GM18861 (cell line): Measurements from ENCODE around the gene ARGLU1.

Experiments
- ATAC-seq: cut with Tn5 transposase; IDR thresholded peaks from one replicate; pipeline ENCODE4 v1.9.1; 2021; ENCODE audit not compliant: unreplicated experiment

Gene ARGLU1

DNA sequence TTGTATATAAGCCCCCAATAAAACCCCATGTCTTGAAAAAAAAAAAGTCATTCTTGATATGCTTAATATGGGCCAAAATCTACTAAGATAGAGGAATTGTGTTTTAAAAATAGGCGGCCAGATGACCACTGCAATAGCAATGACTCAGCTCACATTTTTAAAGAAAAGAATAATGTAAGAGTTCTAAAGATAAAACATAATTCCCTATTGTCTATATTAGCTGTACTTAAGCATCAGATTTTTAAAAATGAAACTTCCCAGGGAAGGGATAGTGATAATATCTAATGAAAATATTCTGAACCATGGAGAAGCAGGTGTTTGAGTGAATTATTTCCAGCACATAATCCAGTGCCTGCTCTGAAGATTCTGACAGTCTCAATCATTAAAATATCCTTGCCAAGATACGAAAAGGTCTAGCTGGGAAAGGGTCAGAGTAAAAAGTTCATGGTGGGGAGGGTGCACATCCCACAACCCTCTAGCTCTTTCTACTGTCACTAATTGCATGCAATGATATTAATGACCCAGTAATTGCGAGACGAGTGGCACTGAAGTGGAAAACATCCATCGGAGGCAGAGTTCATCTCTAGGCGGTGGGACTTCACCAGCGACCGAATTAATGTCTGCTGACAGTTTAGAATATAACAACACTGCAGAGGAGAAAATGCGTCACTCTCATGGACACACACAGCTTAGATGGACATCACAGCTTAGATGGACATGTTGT is 64.0 kb downstream of the ARGLU1 start:
- ATAC-seq = no peak

DNA sequence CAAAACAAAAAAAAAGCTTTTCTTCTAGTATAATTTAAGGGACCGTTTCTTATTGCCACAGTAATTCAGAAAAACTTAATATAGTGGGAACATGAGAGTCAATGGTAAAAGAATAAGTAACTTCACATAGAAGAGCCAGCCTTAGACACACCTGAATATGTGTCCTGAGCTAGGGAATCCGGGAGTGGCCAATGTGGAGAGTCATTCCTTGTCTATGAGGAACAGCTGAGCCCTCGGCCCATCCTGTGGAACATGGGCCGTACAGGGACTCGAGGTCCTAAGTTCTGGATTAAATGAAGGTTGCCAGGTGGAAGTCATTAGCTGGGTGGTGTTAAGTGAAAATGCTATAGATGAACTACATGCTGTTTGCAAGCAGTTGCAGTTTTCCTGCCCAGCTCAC is 64.7 kb downstream of the ARGLU1 start:
- no peak for ATAC-seq

DNA sequence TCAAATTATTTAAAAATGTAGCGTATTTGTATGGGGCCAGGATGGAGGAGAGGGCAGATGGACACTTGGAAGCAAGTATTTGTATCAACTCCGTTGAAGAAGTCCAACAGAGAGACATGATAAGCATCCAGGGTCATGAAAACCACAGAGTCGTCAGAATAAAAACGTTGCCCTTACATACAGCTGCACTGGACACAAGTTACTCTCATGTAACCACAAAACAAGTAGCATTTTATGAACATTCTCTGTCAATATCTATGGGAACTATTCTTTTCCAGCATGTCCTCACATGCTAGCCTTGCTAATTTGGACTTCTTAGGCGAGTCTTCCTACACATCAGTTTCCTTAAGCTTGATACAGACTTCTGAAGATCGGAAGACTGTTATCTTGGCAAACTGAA is 67.5 kb downstream of the ARGLU1 start:
- ATAC-seq = no peak

DNA sequence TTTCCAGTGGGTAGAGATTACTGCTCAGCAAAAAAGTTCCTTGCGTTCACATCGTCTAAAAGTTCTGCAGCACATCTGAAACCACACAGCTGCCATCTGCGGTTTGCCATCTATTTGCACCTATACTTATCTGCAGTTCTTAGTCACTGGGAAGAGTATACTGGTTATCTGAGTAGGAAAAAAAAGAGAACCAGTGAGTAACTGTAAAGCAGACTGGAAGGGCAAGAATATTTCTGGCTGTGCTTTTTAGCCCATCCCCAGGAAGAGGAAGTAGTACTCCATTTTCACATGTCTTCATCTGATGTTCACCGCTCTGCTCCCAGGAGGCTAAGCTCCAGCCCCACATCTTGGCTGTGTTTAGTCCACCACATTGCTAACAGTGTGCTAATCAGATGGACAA is 68.0 kb downstream of the ARGLU1 start:
- peak; percentile 46 for ATAC-seq

DNA sequence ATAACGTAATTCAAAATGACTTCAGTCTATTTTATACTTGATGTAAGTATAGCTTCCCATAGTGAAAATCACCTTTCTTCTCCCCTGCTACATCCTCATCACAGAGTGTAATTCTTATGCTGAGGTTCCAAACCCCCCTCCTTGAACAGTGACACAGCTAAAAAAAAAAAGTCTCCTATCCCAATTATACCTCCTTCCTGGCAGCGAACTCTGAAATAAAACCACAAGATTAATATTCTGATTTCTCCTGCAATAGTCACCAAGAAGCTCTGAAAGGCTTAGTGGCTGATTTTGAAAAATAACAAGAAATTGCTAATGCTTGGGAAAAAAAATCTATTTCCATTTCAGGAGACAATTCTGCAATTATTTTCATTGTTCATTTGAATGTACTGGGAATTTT is 68.8 kb downstream of the ARGLU1 start:
- no peak for ATAC-seq

DNA sequence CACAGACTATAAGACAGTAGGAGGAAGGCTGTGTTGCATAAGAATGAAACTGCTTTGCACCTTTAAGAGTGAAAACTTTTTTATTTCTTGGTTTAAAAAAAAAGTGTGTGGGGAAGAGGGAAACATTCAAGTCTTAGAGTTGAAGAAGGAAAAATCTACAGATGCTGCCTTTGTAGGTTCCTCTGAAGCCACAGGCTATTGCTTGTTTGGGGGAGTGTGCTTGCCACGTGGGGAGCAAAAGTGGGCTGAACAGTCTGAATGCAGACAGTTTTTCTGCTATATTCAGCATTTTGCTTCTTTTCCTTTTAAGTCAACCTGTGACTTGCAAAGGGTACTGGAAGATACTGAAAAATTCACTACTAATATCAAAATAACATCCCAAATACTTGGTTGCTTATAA is 69.4 kb downstream of the ARGLU1 start:
- no peak for ATAC-seq

DNA sequence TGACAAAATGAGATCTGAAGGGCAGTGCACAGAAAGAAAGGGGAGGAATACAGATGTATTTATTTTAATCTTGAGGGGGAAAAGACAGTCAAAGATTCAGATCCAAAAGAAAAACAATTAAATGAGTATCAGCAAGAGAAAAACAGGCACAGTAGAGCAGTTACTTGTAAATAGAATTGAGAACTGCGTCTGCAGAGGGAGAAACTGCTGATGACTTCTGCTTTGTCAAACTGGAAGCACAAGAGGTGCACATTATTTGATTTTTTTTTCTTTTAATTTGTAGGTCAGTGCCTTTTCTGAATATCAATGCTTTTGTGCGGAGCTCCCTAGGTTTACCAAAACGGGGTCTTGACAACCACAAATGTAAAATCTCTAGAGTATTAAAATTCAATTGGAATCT is 69.8 kb downstream of the ARGLU1 start:
- ATAC-seq = no peak

DNA sequence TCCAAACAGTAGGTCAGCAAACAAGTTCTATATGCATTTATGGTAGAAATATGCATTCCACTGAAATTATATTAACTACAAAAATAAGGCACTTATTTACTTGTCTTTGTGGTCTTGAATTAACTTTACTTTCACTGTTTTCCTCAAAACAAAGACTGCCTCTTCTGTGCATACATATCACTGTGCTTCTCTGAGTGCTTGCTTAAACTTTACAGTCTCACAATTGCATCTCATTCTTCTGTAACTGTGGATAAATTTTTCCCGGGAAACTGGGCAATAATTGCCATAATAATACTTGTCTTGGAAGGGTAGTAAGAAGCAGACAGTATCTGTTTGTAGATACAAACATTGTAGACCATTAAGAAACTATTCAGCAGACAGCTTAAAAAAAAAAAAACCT is 70.9 kb downstream of the ARGLU1 start:
- no peak for ATAC-seq

DNA sequence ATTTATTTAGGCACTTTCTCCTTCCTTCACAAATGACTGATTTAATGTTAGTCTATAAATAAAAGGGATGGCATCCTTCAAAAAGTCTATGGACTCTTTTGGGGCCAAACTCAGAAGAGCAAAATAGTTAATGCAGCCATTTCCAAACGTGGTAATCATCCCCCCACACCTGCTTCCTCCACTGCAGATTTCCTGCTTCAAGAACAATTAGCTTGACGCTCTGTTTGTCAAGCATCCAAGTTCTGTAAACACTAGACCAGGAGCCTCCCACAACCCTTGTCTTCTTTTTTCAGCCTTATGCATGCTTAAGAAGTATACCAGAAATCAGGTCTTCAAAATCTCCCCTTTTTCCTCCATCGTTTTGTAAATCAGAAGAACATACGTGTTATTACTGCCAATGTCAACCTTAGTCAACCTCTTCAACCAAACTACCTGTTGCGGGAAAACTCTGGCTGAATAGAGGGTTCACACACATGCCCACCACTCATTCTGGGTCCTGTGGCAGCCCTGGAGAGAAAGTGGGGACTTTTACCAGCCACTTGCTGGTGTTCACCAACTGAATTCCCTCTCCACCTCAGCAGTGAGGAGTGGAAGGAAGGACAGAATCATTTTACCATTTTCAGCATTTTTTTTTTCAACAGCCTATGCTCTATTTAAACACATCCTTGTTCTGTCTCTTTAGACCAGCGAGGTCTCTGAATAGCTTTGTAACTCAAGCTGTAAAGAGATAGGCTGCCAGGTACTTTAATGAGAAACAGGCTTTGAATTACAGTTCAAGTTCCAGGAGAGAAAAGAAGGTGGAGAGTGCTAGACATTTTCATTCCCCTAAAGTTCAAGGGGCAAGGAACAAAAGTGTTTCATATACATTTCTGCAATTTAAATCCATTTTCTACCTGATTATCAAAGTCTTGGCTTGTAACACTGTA is 71.6 kb downstream of the ARGLU1 start:
- ATAC-seq = no peak

DNA sequence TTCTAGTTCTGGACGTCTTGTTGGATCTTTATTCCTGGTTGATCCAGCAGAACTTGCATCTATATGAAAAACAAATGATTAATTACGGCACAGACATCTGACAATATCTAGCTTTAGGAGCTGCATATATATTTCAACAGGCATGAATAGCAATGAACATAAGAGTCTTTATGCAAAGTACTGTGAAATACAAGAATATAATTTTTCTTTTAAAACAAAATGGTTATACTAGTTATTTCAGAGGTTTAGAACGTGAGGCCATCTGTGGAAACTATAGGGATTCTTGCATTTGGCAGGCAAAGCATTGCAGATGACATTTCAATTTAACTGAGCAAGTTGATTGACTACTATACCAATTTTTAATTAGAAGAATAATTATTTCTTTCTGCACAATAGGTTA is 73.0 kb downstream of the ARGLU1 start:
- ATAC-seq = no peak

DNA sequence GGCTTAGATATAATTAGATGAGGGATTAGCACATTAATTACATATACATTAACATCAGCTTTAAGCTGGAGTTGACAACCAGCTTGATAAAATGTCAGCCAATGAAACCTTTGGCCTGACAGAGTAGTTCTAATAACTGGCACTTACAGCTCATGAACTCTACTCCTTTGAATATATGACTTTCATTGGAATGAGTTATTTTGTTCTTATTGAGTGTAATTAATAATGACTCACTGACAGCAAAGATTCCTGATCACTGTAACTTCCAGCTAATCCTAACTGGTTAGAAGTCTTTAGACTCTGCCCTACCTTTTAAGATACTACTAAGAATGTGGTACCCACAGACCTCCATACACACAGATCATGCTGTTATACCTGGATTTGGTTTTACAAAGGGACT is 73.4 kb downstream of the ARGLU1 start:
- no peak for ATAC-seq

DNA sequence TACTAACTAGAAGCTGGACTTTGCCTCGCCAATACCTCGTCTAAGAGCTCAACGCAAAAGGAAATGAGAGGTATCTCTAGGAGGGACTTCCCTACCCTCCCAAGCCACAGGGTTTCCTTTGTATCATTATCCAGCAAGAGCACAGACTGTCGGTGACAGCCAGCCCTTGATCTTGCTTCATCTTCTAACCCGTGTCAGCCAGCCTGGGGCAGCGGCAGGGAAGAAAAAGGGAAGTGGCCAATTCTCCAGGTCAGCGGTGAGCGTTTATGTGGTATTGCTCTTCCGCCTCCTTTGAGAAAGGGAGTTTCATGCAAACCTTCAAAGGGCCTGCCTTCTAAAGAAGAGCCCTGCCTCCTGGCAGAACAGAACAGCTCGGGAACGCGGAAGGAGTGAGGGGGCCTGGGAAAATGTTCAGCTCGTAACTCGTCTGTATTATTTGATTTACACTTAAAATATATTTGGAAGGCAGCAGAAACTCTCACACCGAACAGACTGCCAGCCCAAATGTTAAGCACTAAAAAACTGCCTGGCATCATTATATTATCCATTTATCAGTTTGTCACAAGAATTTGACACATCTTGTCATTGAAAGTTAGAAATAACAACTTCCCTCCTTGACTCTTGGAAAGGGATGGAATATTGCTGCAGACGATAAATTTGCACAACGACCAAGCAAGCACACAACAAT is 74.3 kb downstream of the ARGLU1 start:
- ATAC-seq = peak; percentile 87

DNA sequence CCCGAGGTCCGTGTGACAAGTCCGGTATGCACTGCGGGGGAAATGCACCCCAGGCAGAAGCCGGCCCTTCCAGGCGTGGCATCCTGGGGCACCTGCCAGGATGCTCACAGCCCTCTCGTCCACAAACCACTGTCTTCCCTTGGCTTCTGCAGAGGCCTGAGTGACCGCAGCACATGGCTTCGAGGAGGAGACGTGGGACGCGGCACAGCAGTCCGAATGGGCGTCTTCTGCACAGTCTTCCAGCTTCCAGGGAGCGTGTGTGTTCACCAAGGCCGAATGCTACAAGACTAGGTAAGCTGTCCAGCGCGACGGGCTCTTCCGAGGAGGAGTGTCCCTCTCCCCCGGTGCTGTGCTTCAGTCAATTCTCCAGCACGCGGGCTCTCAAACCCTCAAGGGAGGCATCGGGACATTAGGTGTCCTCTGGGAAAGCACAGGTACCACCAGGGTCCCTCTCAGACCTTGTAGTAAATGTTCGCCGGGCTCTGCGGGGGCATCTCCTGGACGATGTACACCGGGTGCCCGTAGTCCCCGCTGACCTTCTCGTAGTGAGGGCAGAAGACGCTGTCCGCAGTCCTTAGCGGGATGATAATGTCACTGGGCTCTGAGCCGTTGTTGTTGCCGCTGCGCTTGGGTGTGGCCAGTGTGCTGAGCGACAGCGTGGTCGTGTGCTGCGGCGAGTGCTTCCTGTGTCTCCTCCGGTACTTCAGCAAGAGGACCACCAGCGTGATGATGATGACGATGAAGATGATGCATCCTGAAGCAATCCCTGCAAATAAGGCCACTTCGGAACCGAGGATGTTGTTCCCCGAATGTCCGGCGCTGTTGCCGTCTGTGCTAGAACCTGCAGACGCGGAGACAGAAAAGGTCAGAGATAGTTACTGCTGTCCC is 75.1 kb downstream of the ARGLU1 start:
- ATAC-seq = no peak

DNA sequence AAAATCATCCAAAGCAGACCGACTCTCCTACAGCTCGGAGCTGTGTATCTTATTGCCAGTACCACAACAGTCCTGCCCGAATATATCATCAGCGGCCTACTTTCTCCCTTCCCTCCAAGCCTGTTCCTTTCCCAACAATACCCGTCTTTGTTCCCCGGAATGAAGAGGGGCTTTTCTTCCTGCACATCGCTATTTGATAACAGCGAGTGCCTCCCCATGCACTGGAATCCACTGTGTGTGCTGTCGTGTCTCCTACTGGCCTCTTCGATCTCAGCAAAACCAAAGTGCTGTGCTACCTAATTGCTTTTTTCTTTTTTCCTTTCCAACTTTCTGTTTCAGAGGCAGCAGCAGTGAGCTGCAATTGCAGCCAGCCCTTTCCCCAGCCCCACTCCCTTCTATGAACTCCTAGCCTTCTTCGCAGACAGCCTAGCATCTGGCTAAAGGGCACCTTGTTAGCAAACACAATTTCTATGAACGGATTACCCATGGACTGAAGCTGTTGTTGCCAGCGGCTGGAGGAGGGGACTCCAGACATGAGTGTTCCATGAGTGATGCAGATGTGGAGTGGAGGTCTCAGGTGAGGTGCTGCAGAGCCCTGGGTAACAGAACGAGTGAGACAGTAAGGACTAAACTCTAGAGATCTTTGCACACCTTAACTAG is 75.9 kb downstream of the ARGLU1 start:
- ATAC-seq = no peak
